Measurements from ENCODE around the gene XXYLT1. TPM values are rescaled to one million over a fixed set of nuclear protein-coding genes. Genes with fewer than 3 reads are reported as not detected.
A peak's percentile ranks its signal among the peaks of the same experiment; 100 is the strongest.
"Not testable (repeated sequence)": the region's sequence is repeated elsewhere in the genome, so short reads cannot be mapped to it uniquely, and the experiment has no call there.

XXYLT1 gene
- total RNA-seq, 1 donor from 2014 or later: 18.4 TPM

DNA sequence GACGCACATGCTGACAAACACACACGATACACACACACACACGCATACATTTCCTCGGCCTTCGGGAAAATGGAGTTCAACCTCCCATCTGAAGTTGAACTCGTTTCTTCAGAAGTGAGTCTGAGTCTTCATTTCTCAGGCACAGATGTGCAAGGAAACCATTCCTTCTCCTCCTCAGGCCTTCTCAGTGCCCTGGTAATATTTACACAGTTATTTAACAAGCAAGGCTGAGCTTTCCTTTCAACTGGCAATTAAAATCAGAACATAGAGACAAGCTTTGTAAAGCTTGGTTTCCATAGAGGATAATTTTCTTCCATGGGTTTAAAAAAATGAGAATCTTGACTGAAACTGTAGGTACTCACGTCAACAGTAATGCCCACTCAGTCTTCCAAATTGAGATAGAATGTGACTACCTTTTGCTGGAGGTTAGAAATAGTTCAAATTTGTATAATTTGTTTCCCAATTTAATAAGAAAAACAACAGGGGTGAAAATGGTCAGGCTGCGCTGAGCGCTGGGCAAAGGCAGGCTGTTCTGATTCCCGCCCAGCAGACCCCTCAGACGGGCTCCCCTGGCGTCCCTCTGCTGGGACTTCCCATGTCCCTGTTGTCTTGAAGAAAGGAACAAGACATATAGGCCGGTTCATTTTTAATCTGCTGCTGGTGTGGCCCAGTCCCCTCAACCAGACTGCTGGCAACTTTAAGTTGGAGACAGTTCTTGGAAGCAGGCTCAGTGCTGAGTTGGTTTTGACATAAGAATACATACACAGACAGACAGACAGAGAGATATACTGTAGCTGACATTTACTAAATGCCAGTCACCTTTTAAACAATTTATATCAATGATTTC, 174.3 kb downstream of the XXYLT1 start:
- no peak for DNase-seq (ENCODE audit: low read depth)

DNA sequence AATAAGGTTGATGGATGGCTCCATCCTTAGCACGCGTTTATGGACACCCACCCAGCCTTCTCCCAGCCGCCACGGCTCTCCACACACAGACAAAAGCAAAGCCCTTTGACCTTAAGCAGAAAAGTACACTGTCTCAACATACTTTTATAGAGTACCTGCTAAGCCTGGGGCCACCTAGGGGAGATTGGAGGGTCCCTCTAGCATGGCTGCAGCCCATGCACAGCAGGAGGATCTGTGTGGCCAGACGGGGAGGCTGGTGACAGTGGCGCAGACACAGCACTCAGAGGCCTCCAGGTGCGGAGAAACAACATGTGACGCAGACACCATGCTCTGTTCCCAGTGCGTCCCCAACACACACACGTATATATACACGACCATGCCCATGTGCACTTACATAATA, 174.9 kb downstream of the XXYLT1 start:
- no peak for DNase-seq (ENCODE audit: low read depth)

DNA sequence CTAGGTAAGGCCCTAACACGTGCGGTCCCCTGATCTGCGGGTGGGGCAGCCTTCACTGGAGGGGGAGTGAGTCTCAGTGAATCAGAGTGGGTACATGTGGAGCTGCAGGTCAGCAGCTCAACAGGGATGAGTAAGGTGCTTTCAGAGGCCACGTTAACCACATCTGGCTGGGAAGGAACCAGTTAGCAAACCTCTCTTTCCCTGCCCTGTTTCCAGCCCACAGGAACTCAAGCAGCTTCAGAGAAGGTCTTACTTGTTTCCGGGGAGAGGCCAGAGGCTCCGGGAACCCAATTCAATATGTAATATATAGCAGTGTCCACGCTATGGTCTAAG, 175.3 kb downstream of the XXYLT1 start:
- peak; percentile 24 for DNase-seq (ENCODE audit: low read depth)

DNA sequence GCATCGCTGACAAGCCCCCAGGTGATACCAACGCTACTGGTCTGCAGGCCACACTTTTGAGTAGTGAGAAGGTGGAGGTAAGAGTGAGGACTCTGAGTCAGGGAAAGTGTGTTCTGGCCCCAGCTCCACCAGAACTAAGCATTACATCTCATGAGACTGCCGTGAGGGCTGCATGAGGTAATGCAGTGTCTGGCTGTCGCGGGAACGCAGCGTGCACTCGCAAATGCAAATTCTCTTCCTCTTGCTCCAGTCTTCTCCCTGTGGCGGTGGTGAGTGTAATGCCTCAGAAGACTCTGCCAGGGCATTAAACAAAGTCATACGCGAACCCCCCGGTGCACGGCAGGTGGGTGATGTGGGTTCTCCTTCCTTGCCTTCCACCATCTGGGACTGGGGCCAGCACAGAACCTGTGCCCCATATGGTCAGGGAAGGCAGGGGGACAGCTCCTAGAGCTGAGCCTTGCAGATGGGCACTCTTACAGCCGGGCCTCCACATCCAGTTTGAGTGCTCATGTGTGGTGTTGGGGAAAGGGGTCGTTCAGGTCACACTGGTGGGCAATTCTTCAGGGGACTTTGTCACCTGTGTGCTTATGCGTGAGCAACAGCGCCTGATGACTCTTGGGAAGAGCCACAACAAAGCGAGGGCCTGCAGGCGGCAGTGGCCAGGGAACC, 175.8 kb downstream of the XXYLT1 start:
- DNase-seq (ENCODE audit: low read depth): no peak

DNA sequence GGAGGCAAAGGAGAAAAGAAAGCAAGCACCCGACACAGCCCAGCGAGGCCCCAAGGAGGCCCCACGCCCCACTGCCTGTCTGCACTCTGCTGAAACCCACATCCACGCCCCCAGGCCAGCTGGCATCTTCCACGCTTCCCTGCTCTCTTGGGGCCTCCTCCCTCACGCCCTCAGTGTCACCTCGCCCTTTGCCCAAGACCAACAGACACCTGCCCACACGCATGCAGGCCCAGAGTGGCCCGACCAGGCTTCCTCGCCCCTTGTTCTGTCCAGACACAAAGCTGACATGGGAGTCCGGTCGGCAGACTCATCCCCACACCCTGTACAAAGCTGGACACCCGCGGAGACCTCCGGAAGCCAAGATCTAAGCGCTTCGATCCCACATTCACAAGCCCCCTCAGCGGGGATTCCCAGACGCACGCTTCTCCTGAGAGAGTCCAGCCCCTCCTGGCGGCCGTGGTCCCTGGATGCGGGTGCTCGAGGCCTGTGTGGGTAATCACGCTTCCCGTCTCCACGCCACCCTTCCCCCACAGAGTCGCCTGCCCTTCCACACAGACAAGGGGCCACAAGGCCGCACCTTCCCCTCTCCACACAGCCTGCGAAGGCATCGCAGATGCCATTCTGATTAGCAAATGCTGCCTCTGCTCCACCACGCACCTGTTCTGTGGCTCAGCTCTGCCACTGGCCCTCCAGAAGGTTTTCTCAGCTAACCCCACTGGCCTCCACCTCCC, 176.6 kb downstream of the XXYLT1 start:
- DNase-seq (ENCODE audit: low read depth): peak; percentile 19

DNA sequence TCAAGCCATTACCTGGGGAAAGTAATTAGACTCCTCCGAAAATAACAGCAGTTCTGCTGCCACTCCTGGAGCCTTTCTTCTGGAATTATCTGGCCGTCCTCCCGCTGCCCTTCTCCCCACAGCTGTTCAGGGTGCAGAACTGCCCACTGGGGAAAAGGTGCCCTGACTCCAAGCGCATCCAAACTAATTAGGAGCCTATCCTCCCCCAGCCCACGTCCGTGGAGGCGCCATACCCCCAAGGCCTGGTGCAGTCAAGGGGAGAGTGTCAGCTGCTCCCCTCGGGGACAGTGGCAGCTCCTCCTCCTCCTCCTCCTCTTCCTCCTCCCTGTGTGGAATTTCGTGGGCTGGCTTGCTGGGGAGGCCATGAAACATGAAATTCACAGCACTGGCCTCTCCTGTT, 177.2 kb downstream of the XXYLT1 start:
- DNase-seq (ENCODE audit: low read depth): no peak

DNA sequence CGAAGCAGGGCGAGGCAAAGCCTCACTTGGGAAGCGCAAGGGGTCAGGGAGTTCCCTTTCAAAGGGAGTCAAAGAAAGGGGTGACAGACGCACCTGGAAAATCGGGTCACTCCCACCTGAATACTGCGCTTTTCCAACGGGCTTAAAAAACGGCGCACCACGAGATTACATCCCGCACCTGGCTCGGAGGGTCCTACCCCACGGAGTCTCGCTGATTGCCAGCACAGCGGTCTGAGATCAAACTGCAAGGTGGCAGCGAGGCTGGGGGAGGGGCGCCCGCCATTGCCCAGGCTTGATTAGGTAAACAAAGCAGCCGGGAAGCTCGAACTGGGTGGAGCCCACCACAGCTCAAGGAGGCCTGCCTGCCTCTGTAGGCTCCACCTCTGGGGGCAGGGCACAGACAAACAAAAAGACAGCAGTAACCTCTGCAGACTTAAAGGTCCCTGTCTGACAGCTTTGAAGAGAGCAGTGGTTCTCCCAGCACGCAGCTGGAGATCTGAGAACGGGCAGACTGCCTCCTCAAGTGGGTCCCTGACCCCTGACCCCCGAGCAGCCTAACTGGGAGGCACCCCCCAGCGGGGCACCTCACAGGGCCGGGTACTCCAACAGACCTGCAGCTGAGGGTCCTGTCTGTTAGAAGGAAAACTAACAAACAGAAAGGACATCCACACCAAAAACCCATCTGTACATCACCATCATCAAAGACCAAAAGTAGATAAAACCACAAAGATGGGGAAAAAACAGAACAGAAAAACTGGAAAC, 182.9 kb downstream of the XXYLT1 start:
- DNase-seq (ENCODE audit: low read depth): not testable (repeated sequence)

DNA sequence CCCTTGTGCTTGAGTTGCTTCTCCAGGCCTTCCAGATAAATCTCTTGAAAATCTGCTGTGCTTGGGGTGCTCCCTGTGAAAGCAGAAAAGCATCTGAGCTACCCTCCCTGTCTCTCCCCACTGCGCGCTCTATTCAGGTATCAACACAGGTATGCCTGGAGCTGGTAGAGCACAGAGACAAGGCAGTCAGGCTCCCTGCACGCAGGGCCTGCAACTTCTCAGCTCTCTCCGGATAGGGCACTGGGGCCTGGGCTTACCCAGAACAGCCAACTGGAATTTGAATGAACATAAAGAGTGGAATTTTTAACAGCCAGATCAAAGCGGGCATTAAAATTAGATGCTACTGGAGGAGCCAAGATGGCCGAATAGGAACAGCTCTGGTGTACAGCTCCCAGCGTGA, 183.6 kb downstream of the XXYLT1 start:
- no peak for DNase-seq (ENCODE audit: low read depth)

DNA sequence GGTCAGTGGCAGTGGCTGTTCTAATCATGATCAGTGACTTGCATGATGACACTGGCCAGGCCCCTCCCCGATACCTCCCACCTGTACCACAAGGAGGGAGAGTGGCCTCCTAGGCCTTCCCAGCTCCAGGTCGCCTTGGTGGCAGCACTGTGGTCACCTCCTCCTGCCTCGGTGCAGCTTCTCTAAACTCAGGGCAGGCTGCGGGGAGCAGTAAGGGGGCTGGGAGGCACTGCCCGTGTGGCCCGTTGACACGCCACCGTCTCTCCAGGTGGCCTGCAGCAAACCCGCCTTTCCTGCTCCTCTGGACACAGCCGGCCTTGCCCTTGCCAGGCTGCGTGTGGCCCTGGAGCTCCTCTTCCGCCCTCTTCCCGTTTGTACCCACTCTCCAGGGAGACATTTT, 184.1 kb downstream of the XXYLT1 start:
- DNase-seq (ENCODE audit: low read depth): no peak

DNA sequence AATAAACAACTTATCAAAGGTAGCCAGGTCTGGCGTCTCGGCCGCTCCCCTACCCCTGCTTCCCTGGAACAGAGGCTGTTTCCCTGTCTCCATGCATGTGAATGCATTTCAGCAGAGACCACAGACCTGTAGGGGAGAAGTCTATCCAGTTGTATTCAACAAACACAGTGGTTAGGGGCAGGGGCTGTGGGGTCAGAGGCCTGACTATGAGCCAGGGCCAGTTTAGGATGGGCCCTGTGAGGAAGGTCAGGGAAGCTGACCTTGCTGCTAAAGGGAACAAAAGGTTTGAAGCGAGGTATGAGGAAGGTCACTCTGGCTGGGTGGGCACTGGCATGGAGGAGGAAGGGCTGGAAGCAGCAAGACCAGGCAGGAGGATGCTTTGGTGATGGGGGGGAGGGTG, 184.6 kb downstream of the XXYLT1 start:
- DNase-seq (ENCODE audit: low read depth): no peak

DNA sequence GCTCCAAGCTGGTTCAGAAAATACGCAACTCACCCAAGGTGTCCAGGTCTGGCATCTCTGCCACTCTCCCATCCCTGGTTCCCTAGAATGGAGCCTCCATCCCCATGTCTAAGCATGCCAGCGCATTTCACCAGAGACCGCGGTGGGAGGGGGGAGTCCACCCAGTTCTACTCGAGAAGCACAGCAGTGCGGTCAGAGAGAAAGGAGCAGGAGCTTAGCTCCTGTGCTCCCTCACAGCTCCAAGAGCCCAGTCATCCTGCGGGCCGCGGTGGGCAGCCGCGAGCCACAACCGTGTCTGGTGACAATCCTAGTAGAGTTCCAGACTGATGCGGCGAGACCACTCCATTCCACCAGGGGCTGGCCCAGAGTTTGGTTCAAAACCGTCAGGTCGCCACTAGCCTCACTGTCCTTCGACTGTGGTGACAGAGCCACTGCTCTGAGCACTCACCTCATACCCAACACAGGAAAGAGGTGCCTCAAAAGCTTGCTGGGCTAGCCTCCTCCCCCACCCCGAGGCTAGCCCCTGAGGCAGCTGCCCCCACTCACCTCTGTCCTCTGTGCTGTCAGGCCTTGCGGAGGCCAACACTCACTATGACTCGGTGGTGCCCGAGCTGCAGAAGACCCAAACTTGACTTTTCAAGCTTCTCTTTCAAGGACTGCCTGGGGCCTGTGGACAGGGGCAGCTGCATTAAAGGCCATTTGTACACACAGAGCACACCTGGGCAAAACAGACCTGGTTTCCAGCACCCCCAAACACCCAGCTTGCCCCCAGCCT, 185.4 kb downstream of the XXYLT1 start:
- DNase-seq (ENCODE audit: low read depth): no peak

DNA sequence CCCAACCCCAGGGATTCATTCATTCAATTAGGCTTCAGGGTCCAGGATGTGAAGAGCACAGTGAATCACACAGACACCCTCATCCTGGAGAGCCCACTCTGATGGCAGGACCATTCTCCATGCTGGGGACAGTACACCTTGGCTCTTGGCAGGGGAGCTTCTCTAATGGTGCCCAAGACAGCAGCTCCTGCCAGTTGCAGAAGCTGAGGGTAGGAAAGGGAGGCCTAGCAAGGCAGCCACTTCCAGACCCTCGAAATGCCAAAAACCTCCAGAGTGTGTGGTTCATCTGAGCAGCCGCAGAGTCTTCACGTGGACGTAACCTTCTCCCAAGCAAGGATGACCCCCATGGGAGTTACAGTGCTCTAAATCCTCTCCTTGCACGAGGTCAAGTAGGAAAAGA, 186.2 kb downstream of the XXYLT1 start:
- no peak for DNase-seq (ENCODE audit: low read depth)

DNA sequence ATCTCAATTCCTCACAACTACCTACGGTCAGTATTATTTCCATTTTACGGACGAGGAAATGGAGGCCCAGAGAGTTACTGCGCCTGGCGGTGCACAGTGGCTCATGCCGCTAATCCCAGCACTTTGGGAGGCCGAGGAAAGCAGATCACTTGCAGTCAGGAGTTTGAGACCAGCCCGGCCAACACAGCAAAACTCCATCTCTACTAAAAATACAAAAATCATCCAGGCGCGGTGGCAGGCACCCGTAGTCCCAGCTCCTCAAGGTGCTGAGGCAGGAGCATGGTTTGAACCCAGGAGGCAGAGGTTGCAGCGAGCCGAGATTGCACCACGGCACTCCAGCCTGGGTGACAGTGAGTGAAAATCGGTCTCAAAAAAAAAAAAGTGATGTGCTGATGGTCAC, 187.3 kb downstream of the XXYLT1 start:
- no peak for DNase-seq (ENCODE audit: low read depth)

DNA sequence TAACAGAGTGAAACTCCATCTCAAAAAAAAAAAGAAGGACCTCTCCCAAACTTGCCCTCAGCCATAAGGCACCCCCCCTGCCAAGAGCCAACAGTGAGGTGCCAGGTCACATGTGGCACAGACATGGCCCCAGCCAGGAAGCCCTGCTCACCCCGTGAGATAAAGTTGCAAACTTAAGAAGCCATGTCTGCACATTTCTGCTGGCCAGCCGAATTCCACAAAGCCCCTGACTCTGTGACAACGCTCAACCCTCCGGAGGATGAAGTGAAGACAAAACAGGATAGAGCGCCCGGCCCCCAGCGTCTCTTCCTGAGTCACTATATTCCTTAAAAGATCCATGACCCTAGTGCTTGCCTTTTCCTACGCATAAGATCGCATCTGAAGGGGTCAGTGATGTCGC, 188.1 kb downstream of the XXYLT1 start:
- no peak for DNase-seq (ENCODE audit: low read depth)

DNA sequence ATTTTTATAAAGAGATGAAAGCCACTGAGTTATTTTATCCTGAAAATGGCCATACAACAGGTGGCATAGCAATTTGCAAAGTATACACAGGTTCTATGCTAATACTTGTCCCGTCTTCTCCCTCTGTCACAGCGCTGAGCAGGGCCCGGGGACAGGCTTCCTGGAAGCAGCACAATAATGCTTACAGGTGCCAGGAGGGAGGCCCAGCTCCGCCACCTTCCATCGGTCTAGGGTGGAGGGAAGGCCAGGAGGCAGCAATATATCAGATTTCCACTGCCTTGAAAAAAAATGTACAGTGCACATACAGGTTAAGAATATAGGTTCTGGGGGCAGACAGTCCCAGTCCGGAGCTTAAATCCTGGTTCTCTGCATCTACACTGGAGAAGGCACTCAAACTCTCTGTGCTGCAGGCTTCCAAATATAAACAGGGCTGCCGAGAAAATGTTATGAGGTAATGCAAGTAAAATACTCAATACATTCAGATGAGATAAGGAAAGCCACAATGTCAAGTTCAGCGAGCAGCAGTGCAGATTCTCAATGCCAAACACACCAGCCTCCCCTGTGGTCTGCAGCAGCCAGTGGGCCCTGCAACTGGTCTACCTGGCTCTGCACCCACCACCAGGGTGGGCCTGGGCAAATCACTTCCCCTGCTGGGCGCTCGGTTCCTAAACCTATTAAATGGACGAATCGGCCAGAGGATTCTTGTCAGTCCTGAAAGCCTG, 189.6 kb downstream of the XXYLT1 start:
- no peak for DNase-seq (ENCODE audit: low read depth)

DNA sequence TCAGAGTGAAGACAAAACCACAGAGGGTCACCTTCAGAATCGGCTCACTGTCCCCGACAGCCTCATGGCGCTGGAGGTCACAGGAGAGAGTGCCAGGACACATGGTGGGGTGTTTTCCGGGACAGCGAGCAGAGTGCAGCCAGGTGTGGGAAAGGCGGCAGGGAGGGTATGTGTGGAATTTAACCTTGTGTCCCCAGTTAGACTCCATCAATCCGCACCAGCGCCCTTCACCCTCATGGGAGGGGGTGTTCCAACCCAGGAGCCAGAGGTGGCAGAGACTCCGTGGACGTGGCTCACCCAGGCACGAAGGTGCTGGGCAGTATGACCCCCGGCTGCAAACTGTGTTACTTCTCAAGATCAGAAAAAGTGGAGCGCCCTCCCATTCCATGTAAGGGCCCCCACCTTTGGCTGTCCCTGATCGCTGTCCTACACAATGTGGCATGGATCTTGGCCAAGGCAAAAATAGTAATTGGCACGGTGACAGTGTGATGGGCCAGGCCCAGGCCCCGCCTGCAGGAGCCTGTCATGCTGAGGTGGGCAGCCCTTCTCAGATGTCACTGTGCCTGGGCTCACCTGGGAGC, 190.3 kb downstream of the XXYLT1 start:
- DNase-seq (ENCODE audit: low read depth): peak; percentile 55

DNA sequence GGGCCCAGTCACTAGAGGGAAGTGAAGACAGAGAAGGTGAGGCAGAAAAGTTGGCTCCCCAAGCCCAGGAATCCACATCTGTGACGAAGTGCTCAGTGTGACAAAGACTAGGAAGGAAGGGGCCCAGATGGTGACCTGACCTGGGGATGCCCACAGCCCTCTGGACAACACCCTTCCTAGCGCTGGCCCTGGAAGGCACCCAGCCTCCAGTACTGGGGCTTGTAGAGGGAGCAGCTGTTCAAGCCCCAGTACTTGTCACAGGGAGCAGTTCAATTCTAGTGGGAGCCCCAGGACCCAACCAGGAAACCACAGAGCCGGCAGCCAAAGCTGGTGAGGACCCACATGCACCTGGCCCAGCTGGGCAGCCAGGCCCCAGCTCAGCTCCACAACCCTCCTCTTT, 190.8 kb downstream of the XXYLT1 start:
- DNase-seq (ENCODE audit: low read depth): no peak

DNA sequence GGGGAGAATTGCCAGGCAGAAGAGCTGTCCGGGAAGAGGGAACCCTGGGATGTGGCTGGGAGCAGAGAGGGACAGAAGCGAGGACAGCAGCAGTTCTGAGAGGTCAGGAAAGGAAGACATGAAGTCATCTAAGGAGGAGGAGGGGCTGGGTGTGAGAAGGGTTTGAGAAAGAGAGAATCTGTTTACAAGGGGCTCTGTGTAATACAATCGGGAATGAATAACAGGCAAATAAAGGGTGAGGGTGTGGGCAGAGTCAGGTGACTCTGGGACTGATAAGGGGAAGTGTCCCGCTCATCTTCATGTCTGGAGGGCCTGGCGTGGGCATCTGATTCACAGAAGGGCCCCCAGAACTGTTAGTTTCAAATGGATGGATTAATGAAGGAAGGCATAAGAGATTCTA, 191.3 kb downstream of the XXYLT1 start:
- no peak for DNase-seq (ENCODE audit: low read depth)

DNA sequence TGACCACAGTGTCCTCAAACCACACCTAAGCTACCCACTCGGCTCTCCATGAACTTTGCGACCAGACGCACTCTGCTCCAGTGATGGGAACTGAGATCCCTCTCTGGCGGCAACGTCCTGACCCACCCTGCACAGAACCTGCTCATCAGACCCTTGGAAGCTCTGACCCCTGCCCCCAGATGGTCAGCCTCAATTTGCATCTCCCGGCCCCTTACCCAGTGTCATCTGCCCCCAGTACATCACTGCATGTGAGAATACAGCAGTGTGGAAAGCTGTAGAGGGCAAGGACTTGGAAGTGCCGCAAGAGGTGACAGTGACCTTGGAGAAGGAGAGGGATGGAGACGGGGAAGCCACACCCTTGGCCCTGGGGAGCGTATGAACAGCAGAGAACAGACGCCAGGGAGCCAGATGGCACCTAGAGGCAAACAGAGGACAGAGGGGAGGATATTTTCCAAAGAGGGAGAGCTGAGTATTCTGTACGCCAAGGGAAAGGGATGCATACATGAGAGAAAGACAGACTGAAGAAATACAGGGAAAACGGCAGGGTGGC, 192.0 kb downstream of the XXYLT1 start:
- no peak for DNase-seq (ENCODE audit: low read depth)

Data from renal cortical epithelial cell (primary cell).